GM23338 (cell line): Measurements from ENCODE around the gene NOSIP. TPM values are rescaled to one million over a fixed set of nuclear protein-coding genes. Genes with fewer than 3 reads are reported as not detected.

Experiments used
- ATAC-seq: fragments of 200-7000 bp; cut with Tn5 transposase; 3 replicates; pipeline ENCODE4 v1.9.1; 2020
- DNase-seq: peaks from one replicate; pipeline ENCODE4 v3.0.0-alpha.2; 2015; ENCODE audit warnings: low spot score
- H2AFZ ChIP-seq: fragments of 200-600 bp; sonication (generic); 2 replicates; pipeline ENCODE4 v1.8.0; 2016; ENCODE audit warnings: antibody characterized with exemption, mild to moderate bottlenecking, moderate library complexity
- H3F3A ChIP-seq: fragments of 200-600 bp; sonication (generic); replicated peaks from 2 replicates; pipeline ENCODE4 v1.8.0; 2017; ENCODE audit warnings: antibody characterized with exemption, mixed run types, low read depth
- H3K27ac ChIP-seq: fragments of 200-600 bp; sonication (generic); 2 replicates; pipeline ENCODE4 v1.6.1; 2016; ENCODE audit warnings: low read depth
- H3K27me3 ChIP-seq: fragments of 200-600 bp; sonication (generic); 2 replicates; pipeline ENCODE4 v1.8.0; 2016; ENCODE audit warnings: mild to moderate bottlenecking, mixed run types, moderate library complexity; ENCODE audit not compliant: insufficient read depth
- H3K36me3 ChIP-seq: fragments of 200-600 bp; sonication (generic); 2 replicates; pipeline ENCODE4 v1.8.0; 2016; ENCODE audit warnings: mild to moderate bottlenecking; ENCODE audit not compliant: insufficient read depth
- H3K4me1 ChIP-seq: fragments of 200-600 bp; sonication (generic); 2 replicates; pipeline ENCODE4 v1.8.0; 2016; ENCODE audit warnings: mild to moderate bottlenecking, moderate library complexity; ENCODE audit not compliant: insufficient read depth
- H3K4me2 ChIP-seq: fragments of 200-600 bp; sonication (generic); 2 replicates; pipeline ENCODE4 v1.7.1; 2017; ENCODE audit warnings: mixed run types
- H3K4me3 ChIP-seq: fragments of 200-600 bp; sonication (generic); 2 replicates; pipeline ENCODE4 v1.6.1; 2016; ENCODE audit warnings: mixed run types
- H3K79me2 ChIP-seq: fragments of 200-600 bp; sonication (generic); replicated peaks from 2 replicates; pipeline ENCODE4 v1.8.0; 2017; ENCODE audit warnings: mild to moderate bottlenecking; ENCODE audit not compliant: insufficient read depth
- H3K9me2 ChIP-seq: fragments of 200-600 bp; sonication (generic); 2 replicates; pipeline ENCODE4 v1.8.0; 2017; ENCODE audit not compliant: insufficient read depth
- H4K20me1 ChIP-seq: fragments of 200-600 bp; sonication (generic); replicated peaks from 2 replicates; pipeline ENCODE4 v1.8.0; 2017; ENCODE audit warnings: mild to moderate bottlenecking; ENCODE audit not compliant: insufficient read depth
- H3K27ac Mint-ChIP-seq: 2 replicates; pipeline ENCODE4 v1.8.0; 2020; ENCODE audit warnings: inconsistent platforms, mild to moderate bottlenecking, moderate library complexity, mixed read lengths
- H3K27me3 Mint-ChIP-seq: 3 replicates; pipeline ENCODE4 v1.8.0; 2022; ENCODE audit warnings: low read depth, mild to moderate bottlenecking, moderate library complexity, mixed read lengths, inconsistent platforms; ENCODE audit not compliant: insufficient read depth, poor library complexity
- H3K36me3 Mint-ChIP-seq: 3 replicates; pipeline ENCODE4 v1.8.0; 2021; ENCODE audit warnings: low read depth, mild to moderate bottlenecking, inconsistent platforms, moderate library complexity, mixed read lengths
- H3K4me1 Mint-ChIP-seq: 3 replicates; pipeline ENCODE4 v1.8.0; 2020; ENCODE audit warnings: mild to moderate bottlenecking, inconsistent platforms, mixed read lengths
- H3K4me3 Mint-ChIP-seq: 3 replicates; pipeline ENCODE4 v1.8.0; 2021; ENCODE audit warnings: moderate library complexity, mild to moderate bottlenecking, inconsistent platforms, mixed read lengths
- H3K9me3 Mint-ChIP-seq: 3 replicates; pipeline ENCODE4 v1.8.0; 2020; ENCODE audit warnings: moderate library complexity, mild to moderate bottlenecking, inconsistent platforms, mixed read lengths
- CREB1 ChIP-seq: fragments of 250-450 bp; sonication (Bioruptor Pico); IDR thresholded peaks from 2 replicates; pipeline ENCODE4 v1.5.0; 2020; ENCODE audit warnings: low read depth, mild to moderate bottlenecking, moderate library complexity
- CTCF ChIP-seq, 2 experiments: fragments of 200-600 bp in 1 of 2; sonication (generic) in 1 of 2; conservative IDR thresholded peaks; 2 replicates each; pipeline versions ENCODE4 v1.5.1 to v1.6.1; 2016 to 2017; ENCODE audit warnings: antibody characterized with exemption in 2 of 2, low read depth in 2 of 2, mild to moderate bottlenecking in 2 of 2, moderate library complexity in 1 of 2
- ETS1 ChIP-seq: IDR thresholded peaks from 2 replicates; pipeline ENCODE4 v1.6.1; 2016; ENCODE audit warnings: antibody characterized with exemption
- EZH2 ChIP-seq: fragments of 200-600 bp; sonication (generic); IDR thresholded peaks from one replicate; pipeline ENCODE4 v1.8.0; 2017; ENCODE audit warnings: antibody characterized with exemption, mild to moderate bottlenecking, low read depth; ENCODE audit not compliant: unreplicated experiment
- JUNB ChIP-seq: IDR thresholded peaks from one replicate; pipeline ENCODE4 v1.6.1; 2016; ENCODE audit warnings: antibody characterized with exemption; ENCODE audit not compliant: unreplicated experiment
- NANOG ChIP-seq: IDR thresholded peaks from 2 replicates; pipeline ENCODE4 v1.6.1; 2016; ENCODE audit warnings: antibody characterized with exemption, borderline replicate concordance
- POLR2AphosphoS5 ChIP-seq: IDR thresholded peaks from 2 replicates; pipeline ENCODE4 v1.6.1; 2016; ENCODE audit warnings: antibody characterized with exemption, low read depth
- STAT1 ChIP-seq: IDR thresholded peaks from one replicate; pipeline ENCODE4 v1.6.1; 2016; ENCODE audit warnings: antibody characterized with exemption; ENCODE audit not compliant: unreplicated experiment
- ZNF114 ChIP-seq: fragments of 250-450 bp; sonication (Bioruptor Pico); IDR thresholded peaks from 2 replicates; pipeline ENCODE4 v1.5.0; 2020; ENCODE audit warnings: mild to moderate bottlenecking, moderate library complexity
- ZNF331 ChIP-seq: fragments of 250-450 bp; sonication (Bioruptor Pico); IDR thresholded peaks from 2 replicates; pipeline ENCODE4 v1.5.0; 2020; ENCODE audit warnings: low read depth, mild to moderate bottlenecking, moderate library complexity
- ZNF462 ChIP-seq: fragments of 250-450 bp; sonication (Bioruptor Pico); IDR thresholded peaks from 2 replicates; pipeline ENCODE4 v1.5.0; 2020; ENCODE audit warnings: mild to moderate bottlenecking, moderate library complexity
- polyA plus RNA-seq: library from polyadenylated mRNA; unstranded; fragments of >200 nt; fragmentation: Nextera tagmentation; extraction: Ambion mirVana; gene quantifications from 2 replicates; pipeline ENCODE4 v1.2.1, GENCODE V29; 2016
- total RNA-seq: library from RNA; depleted of rRNA; stranded (reverse); fragments of >200 nt; shearing (Covaris generic); gene quantifications from 2 replicates; pipeline ENCODE4 v1.2.3, GENCODE V29; 2014

The NOSIP gene
- total and polyA plus RNA-seq, 2 experiments from 2014 or later: 88.5 to 143 TPM

- TF ChIP-seq CTCF (conservative IDR thresholded peaks at IDR 0.05; ENCODE audit: low read depth in 2 of 2) (no peak), JUNB (no peak), NANOG (no peak)
Measured at GRCh38 chr19:49579193-49579592, 1.2 kb downstream of the NOSIP start (continued).

- no peaks in the 10 kb centered on the region for H3K36me3 ChIP-seq
- H3K9me2 ChIP-seq: no peaks in the 10 kb centered on the region
- H2AFZ ChIP-seq: no peak overlapping the region
- Mint-ChIP-seq H3K4me1 (peaks cover 19% of the 10 kb centered on the region; the same call in 2 of the 3 replicates), H3K27ac (no peak overlapping the region), H3K4me3 (no peak overlapping the region; the same call in 2 of the 3 replicates), H3K27me3 (peaks cover 1% of the 10 kb centered on the region), H3K9me3 (no peaks in the 10 kb centered on the region), H3K36me3 (peaks cover 20% of the 10 kb centered on the region; the same call in 2 of the 3 replicates)
- H3K4me2 ChIP-seq: no peak overlapping the region
- no peak for DNase-seq
- H3K79me2 ChIP-seq: peaks cover 65% of the 10 kb centered on the region
- H3K27me3 ChIP-seq: no peaks in the 10 kb centered on the region
- no peak overlapping the region for H3K4me3 ChIP-seq
- TF ChIP-seq STAT1 (no peak), ETS1 (no peak), CTCF (conservative IDR thresholded peaks at IDR 0.05; ENCODE audit: low read depth in 2 of 2) (no peak), ZNF114 (CRISPR knock-in tag) (no peak), CREB1 (CRISPR knock-in tag) (no peak), JUNB (no peak), POLR2AphosphoS5 (no peak), NANOG (no peak), ZNF462 (CRISPR knock-in tag) (no peak), ZNF331 (no peak), EZH2 (no peak)
- H3K27ac ChIP-seq: no peak overlapping the region
- H4K20me1 ChIP-seq: peaks cover 7% of the 10 kb centered on the region; the same call in 1 of the 2 replicates
- H3F3A ChIP-seq: peaks cover 19% of the 10 kb centered on the region; the same call in 1 of the 2 replicates
- no peak for ATAC-seq
- peaks cover 19% of the 10 kb centered on the region for H3K4me1 ChIP-seq
Measured at GRCh38 chr19:49574206-49574755, 6.1 kb downstream of the NOSIP start.
